Measurements from ENCODE around the gene NOS3.
"Not testable (repeated sequence)": the region's sequence is repeated elsewhere in the genome, so short reads cannot be mapped to it uniquely, and the experiment has no call there.

Gene NOS3

DNA sequence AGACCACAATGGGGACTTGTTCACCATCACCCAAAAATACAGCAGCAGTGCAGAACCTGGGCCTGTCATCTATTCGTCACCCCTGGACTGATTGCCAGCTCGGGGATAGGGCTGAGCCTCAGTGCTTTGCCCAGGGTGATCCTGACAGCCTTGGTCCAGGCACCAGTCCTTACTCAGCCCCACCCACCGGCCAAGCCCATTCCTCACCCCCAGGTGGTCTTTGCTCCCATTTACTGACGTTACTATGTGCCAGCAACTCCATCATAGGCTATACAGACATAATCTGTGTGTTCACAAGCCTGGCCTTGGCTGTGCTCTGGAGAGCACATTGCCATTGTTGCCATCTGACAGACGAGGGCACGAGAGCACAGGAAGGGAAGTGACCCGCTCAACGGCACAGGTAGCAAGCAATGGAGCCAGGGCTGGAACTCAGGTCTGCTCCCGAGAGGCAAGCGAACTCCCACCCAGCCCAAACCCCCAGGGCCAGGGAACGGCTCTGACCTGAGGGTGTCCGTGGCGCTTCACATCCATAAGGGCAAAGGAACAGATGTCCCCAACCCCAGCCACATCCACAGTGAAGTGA lies 26.6 kb downstream of the NOS3 start:
- no peak for DNase-seq (ENCODE audit: low read depth in 2 of 2)

DNA sequence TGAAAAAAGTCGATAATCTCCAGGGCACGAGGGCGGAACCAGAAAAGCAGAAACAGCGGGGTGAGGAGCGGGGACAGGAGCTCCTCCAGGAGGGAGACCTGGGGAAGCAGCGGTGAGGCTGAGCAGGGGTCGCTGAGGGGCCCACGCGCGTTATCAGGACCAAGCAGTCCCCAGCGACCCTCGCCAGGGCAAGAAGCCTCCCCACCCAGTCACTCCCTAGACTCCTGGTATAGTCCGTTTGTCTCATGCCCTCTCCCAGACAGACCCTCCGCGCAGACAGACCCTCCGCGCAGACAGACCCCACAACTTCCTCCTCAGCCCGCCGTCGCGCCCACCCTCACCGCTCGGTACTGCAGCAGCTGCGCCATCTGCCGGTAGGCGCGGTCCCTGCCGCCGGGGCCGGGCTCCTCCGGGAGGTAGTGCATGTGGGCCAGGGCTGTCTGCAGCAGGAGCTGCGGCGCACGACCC lies 27.2 kb downstream of the NOS3 start:
- peak; percentile 75 to 86 for DNase-seq (ENCODE audit: low read depth in 2 of 2)

DNA sequence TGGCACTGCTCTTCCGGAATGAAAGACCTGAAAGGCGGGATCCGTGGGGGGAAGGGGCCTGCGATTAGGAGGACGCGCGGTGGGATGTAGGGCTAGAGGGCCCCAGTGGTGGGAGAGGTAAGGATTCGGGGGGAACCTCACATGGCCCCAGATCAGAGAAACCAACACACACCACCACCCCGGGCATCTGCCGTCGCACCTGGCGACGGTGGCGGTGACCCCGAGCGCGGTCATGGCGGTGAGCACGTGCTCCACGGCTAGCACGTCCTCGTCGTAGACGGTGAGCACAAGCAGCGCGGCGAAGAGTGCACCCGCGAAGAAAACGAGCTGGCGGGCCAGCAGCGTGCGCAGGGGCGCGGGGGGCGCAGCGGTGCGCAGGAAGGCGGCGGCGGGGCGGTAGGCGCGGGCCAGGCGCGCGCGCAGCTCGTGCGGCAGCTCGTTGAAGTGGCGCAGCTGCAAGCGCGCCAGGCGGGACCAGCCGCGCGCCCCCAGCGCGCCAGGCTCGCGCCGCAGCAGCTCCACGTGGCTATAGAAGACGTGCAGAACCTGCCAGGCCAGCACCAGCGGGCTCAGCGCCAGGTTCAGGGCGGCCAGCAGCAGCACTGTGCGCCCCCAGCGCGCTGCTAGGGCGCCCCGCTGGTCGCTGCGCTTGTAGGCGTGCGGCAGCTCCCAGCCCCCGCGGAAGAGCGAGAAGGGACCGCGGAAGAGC lies 27.8 kb downstream of the NOS3 start:
- no peak for DNase-seq (ENCODE audit: low read depth in 2 of 2)

DNA sequence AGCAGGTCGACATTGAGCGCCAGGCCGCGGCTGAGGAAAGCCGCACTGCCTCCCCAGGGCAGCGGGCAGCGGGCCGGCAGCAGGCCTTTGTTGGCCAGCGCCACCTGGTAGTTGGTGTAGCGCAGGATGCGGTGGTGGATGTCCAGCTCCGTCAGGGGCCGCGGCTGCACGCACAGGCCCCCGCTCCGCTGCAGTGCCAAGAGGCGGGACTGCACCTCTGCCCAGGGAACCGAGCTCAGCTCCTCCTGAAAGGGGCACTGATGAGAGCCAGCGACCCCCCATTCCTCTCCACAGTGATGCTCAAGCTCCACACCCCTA lies 28.3 kb downstream of the NOS3 start:
- DNase-seq (ENCODE audit: low read depth in 2 of 2): no peak

DNA sequence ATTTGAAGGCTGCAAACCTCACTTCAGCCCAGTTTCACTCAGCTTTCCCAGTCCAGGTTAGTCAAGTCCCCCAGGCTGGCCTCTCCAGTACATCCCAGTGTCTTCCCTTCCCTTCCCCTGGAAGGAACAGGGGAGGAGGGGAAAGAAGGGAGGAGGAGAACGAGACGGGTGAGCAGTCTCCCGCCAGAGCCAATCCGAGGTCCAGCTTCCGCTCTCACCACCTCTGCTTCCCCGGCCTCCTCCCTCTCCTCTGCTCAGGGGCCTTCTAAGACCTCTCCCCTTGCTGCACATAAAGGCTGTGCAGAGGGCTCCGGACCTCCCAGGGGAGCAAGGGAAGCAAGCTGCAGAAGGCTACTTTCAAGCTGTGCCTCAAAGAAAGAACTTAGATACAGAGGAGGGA lies 29.4 kb downstream of the NOS3 start:
- DNase-seq (ENCODE audit: low read depth in 2 of 2): no peak

DNA sequence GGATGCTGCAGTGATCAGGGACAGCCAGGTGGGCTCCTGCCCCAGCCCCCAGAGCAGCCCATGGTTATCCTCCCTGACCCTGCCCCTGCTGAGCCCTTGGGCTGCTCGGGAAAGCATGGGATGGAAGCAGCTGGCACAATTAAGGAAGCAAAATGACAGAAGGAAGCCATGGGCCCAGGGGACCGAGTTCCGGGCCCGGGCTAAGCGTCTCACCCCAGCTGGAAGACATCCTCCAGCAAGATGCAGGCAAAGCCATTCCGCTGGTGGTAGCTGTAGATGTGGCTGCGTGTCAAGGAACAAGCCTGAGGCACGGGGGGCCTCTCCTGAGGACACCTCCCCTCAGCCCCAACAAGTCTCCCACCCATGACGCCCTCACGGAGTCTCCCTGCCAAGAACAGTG lies 32.4 kb downstream of the NOS3 start:
- no peak for DNase-seq (ENCODE audit: low read depth in 2 of 2)

DNA sequence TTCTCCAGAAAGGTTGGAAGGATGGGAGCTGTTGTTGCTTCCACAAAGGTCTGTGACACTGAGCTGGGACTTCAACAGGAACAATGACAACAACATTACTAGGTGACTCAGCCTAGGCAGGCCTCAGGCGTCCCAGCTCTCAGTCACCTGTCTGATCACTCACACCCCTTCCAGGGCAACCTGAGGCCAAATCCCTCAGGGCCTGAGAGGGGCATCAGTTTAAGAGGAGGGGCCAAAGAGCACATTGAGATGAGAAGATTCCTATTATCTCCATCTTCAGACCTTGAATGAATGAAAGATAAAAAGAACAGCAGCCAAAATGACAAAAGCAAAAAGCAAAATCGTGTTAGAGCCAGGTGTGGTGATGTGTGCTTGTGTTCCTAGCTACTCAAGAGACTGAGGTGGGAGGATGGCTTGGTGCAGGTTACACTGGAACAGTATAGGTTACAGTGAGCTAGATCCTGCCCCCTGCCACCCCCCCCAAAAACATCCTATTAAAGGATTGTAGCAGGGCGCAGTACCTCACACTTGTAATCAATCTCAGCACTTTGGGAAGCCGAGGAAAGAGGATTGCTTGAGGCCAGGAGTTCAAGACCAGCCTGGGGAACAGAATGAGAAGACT lies 33.7 kb downstream of the NOS3 start, which contains the start of gene ATG9B:
Gene ATG9B (minus strand): TSS at position 60 of the 622 bp plus-strand sequence. CDS start 71 bp downstream, outside the sequence.
- DNase-seq (ENCODE audit: low read depth in 2 of 2): no peak

DNA sequence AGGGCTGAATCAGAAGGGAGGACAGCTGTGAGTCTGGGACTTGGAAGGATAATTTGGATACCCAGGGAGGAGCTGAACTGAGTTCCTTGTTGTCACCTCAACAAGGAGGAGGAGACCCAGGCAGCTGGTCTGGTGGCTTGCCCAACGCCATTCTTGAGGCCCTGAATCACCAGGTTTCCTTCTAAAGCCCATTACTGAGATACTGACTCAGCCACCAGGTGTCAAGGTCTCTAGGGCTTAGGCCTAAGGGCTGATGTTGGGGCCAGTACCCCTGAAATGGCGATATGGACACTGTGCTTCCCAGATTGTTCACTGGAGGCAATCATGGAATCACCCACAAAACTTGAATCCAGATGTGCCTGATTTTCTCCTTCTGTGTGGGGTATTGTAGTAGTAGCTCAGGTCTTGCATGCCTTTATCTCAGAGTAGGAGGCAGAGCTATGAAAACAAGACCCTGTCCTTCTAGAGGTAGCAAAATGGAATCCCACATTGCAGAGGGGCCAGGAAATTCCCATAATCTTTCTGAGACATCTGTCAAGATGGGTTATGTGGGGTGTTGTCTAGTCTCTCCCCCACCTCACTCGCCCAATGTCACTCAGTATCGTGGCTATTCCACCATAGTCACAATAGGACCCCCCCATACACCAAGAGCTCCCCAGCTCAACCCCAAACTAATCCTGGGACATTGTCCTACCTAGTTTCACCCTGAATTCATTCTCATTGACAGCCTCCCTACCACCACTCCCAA lies 35.3 kb downstream of the NOS3 start:
- no peak for DNase-seq (ENCODE audit: low read depth in 2 of 2)

DNA sequence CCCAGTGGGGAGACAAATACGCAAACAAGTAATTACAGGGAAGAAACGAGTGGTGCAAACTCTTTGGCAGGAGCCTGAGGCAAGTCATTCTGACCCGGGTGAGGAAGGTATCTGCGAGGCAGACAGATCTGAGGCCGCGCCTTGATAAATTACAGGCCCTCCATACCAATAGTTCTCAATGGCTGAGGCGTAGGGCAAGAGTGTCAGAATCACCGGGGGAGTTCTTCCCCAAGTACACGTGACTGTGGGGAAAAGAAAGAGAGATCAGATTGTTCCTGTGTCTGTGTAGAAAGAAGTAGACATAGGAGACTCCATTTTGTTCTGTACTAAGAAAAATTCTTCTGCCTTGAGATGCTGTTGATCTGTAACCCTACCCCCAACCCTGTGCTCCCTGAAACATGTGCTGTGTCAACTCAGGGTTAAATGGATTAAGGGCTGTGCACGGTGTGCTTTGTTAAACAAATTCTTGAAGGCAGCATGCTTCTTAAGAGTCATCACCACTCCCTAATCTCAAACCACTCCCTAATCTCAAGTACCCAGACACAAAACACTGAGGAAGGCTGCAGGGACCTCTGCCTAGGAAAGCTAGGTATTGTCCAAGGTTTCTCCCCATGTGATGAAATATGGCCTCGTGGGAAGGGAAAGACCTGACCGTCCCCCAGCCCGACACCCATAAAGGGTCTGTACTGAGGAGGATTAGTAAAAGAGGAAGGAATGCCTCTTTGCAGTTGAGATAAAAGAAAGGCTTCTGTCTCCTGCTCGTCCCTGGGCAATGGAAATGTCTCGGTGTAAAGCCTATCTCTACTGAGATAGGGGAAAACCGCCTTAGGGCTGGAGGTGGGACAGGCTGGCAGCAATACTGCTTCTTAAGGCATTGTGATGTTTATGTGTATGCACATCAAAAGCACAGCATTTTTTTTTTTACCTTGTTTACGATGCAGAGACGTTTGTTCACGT lies 36.2 kb downstream of the NOS3 start:
- not testable (repeated sequence) for DNase-seq (ENCODE audit: low read depth in 2 of 2)

DNA sequence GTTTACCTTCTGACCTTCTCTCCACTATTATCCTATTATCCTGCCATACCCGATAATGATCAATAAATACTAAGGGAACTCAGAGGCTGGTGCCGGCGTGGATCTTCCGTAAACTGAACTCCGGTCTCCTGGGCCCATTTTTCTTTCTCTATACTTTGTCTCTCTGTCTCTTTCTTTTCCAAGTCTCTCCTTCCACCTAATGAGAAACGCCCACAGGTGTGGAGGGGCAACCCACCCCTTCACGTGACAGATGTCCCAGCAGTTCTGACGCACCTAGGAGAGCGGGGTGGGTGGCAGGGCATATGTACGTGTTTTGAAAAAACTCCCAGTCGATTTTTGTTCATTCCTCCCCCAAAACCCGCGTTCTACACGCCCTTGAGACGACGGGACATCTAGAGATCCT lies 36.9 kb downstream of the NOS3 start:
- DNase-seq (ENCODE audit: low read depth in 2 of 2): not testable (repeated sequence)

DNA sequence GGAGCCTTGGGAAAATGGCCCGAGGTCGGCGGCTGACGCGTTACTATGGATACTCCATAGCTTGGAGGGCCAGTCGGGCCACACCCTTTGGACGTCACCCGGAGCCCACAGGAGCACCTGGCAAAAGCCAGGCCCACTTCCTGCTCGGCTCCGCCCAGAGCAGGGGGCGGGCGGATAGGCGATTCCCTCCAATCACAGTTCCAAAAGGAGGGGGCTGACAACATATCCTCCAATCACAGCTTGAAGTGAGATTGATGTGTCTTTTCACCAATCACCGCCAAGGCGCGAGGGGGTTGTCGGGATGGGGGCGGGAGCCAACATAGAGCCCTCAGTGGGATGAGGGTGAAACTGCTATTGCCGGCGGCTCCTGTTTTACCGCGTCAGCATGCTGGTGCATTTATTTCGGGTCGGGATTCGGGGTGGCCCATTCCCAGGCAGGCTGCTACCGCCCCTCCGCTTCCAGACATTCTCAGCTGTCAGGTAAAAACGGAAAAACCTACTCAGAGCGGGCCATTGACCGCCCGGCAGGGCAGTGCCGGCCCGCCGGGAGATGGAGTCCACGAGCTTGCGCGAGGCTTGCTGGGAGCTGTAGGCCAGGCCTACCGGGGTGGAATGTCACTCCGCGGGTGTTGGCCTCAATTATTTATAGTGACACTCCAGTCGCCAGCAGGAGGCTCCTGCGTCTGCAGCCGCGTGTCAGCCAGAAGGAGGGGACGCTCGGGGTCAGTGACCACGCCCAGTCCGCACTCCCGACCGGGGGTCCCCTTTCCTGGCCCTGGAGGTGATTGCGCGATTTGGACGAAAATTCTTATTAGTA lies 37.5 kb downstream of the NOS3 start, which contains the start of gene ABCB8:
Gene ABCB8 (plus strand): TSS at position 320 of the 817 bp plus-strand sequence. CDS start 66 bp downstream, at position 386.
- DNase-seq (ENCODE audit: low read depth in 2 of 2): peak; percentile 88 to 95

DNA sequence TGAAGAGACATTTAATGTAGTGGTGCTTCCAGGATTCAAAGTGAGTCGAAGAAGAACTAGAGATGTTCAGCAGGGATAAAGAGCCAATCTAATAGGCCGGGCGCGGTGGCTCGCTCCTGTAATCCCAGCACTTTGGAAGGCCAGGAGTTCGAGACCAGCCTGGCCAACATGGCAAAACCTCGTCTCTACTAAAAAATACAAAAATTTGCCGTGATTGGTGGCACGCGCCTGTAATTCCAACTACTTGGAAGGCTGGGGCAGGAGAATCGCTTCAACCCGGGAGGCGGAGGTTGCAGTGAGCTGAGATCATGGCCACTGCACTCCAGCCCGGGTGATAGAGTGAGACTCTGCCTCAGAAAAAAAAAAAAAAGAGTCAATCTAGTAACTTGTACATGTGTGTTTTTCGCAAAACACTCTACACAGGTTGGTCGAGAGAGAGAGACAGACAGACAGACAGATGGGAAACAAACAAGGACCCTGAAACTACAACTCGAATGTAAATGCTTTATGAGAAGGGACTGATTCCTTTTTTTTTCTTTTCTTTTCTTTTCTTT lies 38.2 kb downstream of the NOS3 start:
- no peak for DNase-seq (ENCODE audit: low read depth in 2 of 2)

DNA sequence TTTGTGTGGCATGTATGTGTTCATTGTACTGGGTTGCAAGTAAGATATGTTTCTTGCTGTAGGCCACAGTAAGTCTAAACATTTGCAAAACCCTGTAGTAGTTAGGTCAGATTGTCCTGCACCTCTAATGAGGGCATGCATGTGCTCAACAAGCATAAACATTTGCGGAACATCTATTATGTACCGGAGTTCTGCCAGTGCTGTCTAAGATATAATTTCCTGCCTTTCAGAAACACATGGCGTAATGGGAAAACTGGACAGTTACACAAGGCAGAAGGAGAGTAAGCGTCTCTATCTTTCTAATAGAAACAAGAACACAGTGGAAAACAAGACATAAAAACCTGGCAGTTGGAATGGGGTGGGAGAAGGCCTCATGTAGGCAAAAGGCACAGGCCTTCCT lies 40.2 kb downstream of the NOS3 start:
- DNase-seq (ENCODE audit: low read depth in 2 of 2): no peak

DNA sequence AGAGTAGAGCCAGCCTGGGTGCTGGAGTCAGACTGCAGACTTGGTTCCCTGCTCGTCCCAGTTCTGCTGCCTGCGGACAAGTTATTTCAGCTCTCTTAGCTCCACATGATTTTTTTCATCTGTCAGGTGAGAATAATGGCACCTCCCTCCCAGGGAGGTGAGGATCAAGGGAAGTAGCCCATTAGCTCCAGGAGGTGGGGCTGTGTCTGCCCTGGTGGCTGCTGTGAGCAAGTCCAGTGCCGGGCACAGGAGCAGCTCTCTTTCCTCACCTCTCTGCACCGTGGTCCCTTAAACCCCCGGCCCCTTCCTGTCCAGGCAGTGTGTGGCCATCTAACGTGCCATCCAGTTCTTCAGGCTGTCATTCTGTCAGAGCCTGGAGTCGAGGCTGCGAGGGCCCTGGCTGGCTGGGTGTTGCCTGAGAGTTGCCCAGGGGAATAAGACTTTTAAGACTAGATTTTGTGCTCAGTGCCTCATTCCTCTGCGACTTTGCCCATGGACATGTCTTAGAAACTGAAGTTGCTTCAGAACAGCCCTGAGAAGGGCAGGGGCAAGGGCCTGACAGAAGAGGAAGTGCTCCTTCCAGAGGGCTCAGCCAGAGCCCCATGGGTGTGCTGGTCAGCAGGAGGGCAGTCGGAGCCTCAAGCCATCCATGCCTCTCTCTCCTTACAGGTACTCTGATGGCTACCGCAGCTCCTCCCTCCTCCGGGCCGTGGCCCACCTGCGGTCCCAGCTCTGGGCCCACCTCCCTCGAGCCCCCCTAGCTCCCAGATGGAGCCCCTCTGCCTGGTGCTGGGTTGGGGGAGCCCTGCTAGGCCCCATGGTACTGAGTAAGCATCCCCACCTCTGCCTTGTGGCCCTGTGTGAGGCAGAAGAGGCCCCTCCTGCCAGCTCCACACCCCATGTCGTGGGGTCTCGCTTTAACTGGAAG lies 42.4 kb downstream of the NOS3 start:
- no peak for DNase-seq (ENCODE audit: low read depth in 2 of 2)

DNA sequence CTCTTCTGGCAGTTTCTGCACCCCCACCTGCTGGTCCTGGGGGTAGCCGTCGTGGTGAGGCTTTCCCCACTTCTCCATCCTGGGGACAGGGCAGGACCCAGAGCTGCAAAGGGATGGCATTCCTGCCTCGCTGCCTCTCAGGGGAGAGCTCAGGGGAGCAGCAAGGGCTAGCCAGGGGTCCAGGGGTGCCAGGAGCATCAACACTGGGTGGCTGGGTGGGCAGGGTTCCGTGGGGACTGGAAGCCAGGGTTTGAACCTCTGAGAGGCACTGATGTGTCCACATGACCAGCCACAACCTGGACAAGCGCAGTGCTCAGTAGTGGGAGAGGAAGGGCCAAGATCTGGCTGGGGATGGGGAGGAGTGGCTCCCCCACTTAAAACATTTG lies 43.0 kb downstream of the NOS3 start:
- DNase-seq (ENCODE audit: low read depth in 2 of 2): no peak

DNA sequence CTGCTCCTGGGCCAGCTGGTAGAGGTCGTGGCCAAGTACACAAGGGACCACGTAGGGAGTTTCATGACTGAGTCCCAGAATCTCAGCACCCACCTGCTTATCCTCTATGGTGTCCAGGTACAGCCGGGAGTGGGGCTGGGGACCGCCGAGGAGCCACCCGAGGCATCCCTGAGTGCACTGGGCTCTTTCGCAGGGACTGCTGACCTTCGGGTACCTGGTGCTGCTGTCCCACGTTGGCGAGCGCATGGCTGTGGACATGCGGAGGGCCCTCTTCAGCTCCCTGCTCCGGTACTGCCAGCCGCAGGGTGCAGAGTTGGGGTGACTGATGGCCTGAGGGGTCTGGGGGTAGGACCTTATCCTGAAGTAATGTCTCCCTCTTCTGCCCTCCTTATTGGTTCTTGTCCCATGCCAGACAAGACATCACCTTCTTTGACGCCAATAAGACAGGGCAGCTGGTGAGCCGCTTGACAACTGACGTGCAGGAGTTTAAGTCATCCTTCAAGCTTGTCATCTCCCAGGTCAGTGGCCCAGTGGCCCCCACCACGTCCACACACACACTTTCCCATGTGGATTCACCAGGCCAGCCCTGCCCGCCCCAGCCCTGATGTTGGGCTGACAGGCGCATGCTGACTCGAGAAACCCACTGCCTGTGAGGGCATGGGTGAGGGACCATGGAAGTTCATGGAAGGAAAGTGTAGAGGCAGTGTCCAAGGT lies 43.7 kb downstream of the NOS3 start:
- DNase-seq (ENCODE audit: low read depth in 2 of 2): no peak

DNA sequence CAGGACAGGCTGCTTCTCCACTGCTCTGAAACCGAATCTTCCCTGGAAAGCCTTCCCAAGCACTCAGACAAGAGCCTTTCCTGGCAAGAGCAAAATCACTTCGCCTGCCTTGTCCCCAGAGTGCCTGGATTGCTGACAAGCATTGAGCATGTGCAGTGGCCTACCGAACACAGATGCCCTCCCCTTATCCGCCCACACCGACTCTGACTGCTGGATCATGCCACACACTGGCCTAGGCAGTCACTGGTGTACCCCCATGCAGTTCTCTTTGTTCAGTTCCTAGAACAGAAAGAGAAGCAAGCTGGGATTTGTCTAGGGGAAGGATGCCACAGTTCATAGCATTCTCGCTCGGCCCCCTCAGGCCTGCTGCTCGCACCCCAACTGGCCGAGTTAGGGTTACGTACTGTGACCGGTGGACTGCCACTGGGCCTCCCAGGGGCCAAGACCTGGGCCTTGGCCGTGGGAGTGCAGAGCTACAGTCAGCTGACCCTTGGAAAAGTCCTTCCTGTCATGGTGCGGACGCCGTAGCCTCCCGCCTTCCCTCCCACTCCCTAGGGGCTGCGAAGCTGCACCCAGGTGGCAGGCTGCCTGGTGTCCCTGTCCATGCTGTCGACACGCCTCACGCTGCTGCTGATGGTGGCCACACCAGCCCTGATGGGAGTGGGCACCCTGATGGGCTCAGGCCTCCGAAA lies 44.4 kb downstream of the NOS3 start:
- no peak for DNase-seq (ENCODE audit: low read depth in 2 of 2)

DNA sequence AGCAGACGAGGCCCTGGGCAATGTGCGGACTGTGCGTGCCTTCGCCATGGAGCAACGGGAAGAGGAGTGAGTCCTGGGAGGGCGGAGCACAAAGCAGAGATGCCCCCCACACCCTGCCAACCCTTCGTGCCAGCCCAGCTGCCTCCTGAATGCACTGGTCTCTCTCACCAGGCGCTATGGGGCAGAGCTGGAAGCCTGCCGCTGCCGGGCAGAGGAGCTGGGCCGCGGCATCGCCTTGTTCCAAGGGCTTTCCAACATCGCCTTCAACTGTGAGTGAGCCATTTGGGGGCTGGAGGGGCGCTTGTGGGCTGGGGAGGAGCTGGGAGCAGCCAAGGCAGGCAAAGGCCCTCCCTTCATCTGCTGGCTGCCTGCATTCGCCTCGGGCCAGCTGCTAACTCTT lies 45.1 kb downstream of the NOS3 start:
- DNase-seq (ENCODE audit: low read depth in 2 of 2): no peak
